Lower lobe of right lung (tissue), 2 donors: ENCODE results near the gene ZKSCAN3. TPM values are rescaled to one million over a fixed set of nuclear protein-coding genes. Genes with fewer than 3 reads are reported as not detected.

Experiments used
- ATAC-seq, 2 donors: fragments of 200-7000 bp; cut with Tn5 transposase; one replicate each; pipeline ENCODE4 v1.9.1; 2020 to 2022; ENCODE audit warnings: mild to moderate bottlenecking in 2 of 2, moderate library complexity in 2 of 2
- DNase-seq: peaks from one replicate; pipeline ENCODE4 v3.0.0-alpha.2; 2020
- H3K27ac ChIP-seq: fragments of 200-600 bp; one replicate; pipeline ENCODE4 v1.8.0; 2022
- H3K27me3 ChIP-seq: fragments of 200-600 bp; one replicate; pipeline ENCODE4 v1.8.0; 2022; ENCODE audit warnings: low read depth
- H3K36me3 ChIP-seq: fragments of 200-600 bp; one replicate; pipeline ENCODE4 v1.8.0; 2022; ENCODE audit warnings: mild to moderate bottlenecking
- H3K4me1 ChIP-seq: fragments of 200-600 bp; one replicate; pipeline ENCODE4 v1.8.0; 2022
- H3K4me3 ChIP-seq: fragments of 200-600 bp; one replicate; pipeline ENCODE4 v1.8.0; 2022; ENCODE audit warnings: mild to moderate bottlenecking
- H3K9me3 ChIP-seq: fragments of 200-600 bp; one replicate; pipeline ENCODE4 v1.8.0; 2022
- CTCF ChIP-seq: fragments of 200-600 bp; IDR thresholded peaks from one replicate; pipeline ENCODE4 v1.8.0; 2022; ENCODE audit warnings: antibody characterized with exemption, mild to moderate bottlenecking
- intact Hi-C: fragments of 100-400 bp; cut with DNase I; formaldehyde crosslinking; loops from one replicate; pipeline ENCODE4 v1.11.0; 2022
- total RNA-seq: library from RNA; stranded (reverse); fragmentation: NEBNext Ultra II Directional; extraction: Animal tissue kit (Norgen Biotek cat#: 25700); gene quantifications from one replicate; pipeline ENCODE4 v1.2.1, GENCODE V29; 2021
- donor health status: DM: no; HTN: yes; CAD: no; lungs with severe emphysema.

Gene ZKSCAN3
- total RNA-seq, 1 donor from 2014 or later = 8.8 TPM

GRCh38 chr6:28337121-28337520, 12.6 kb upstream of the ZKSCAN3 start:
- H3K27me3 ChIP-seq = no peaks in the 10 kb centered on the region
- DNase-seq = no peak
- H3K27ac ChIP-seq = no peak overlapping the region
- H3K4me1 ChIP-seq = peaks cover 18% of the 10 kb centered on the region
- intact Hi-C loops = no loop called here
- H3K4me3 ChIP-seq = no peak overlapping the region
- TF ChIP-seq CTCF = no peak
- no peaks in the 10 kb centered on the region for H3K36me3 ChIP-seq
- no peaks in the 10 kb centered on the region for H3K9me3 ChIP-seq
- no peak for ATAC-seq

GRCh38 chr6:28340310-28341095, 9.2 kb upstream of the ZKSCAN3 start:
- Histone ChIP-seq H3K9me3 (no peaks in the 10 kb centered on the region), H3K27me3 (no peaks in the 10 kb centered on the region), H3K27ac (no peak overlapping the region), H3K36me3 (no peaks in the 10 kb centered on the region), H3K4me3 (no peak overlapping the region), H3K4me1 (peaks cover 10% of the 10 kb centered on the region)
- intact Hi-C loops = no loop called here
- no peak for DNase-seq
- no peak for TF ChIP-seq CTCF
- ATAC-seq = no peak

- Histone ChIP-seq H3K4me3 (no peak overlapping the region), H3K36me3 (no peaks in the 10 kb centered on the region), H3K27me3 (no peaks in the 10 kb centered on the region), H3K4me1 (no peaks in the 10 kb centered on the region), H3K9me3 (no peaks in the 10 kb centered on the region), H3K27ac (no peak overlapping the region)
- no peak for TF ChIP-seq CTCF
- no peak for DNase-seq
- intact Hi-C loops = no loop called here
- no peak for ATAC-seq
Measured at GRCh38 chr6:28343898-28344677, 5.7 kb upstream of the ZKSCAN3 start.

- no peaks in the 10 kb centered on the region for H3K9me3 ChIP-seq
- H3K4me1 ChIP-seq = no peaks in the 10 kb centered on the region
- H3K27ac ChIP-seq = no peak overlapping the region
- no peak overlapping the region for H3K4me3 ChIP-seq
- no peak for TF ChIP-seq CTCF
- ATAC-seq (no peak), DNase-seq (no peak)
- no peaks in the 10 kb centered on the region for H3K36me3 ChIP-seq
- no peaks in the 10 kb centered on the region for H3K27me3 ChIP-seq
- intact Hi-C loops = no loop called here
Measured at GRCh38 chr6:28345201-28345600, 4.5 kb upstream of the ZKSCAN3 start.

GRCh38 chr6:28347119-28347518, 2.6 kb upstream of the ZKSCAN3 start:
- DNase-seq (no peak), ATAC-seq (no peak)
- no peak for TF ChIP-seq CTCF
- Histone ChIP-seq H3K4me1 (peaks cover 9% of the 10 kb centered on the region), H3K9me3 (no peaks in the 10 kb centered on the region), H3K27me3 (no peaks in the 10 kb centered on the region), H3K4me3 (no peak overlapping the region), H3K36me3 (no peaks in the 10 kb centered on the region), H3K27ac (no peak overlapping the region)
- intact Hi-C loops = no loop called here
